GM19468 (cell line): ENCODE measurements around the gene LRRC8B.

ENCODE experiments used
- ATAC-seq: cut with Tn5 transposase; IDR thresholded peaks from one replicate; pipeline ENCODE4 v1.9.1; 2021; ENCODE audit warnings: mild to moderate bottlenecking, moderate library complexity, moderate number of reproducible peaks; ENCODE audit not compliant: unreplicated experiment; ENCODE audit errors: extremely low read depth

The LRRC8B gene

GRCh38 chr1:89546082-89546889 is 21.7 kb downstream of the LRRC8B start:
- ATAC-seq, result no peak

GRCh38 chr1:89546934-89547562 is 22.4 kb downstream of the LRRC8B start:
- ATAC-seq, result no peak

DNA sequence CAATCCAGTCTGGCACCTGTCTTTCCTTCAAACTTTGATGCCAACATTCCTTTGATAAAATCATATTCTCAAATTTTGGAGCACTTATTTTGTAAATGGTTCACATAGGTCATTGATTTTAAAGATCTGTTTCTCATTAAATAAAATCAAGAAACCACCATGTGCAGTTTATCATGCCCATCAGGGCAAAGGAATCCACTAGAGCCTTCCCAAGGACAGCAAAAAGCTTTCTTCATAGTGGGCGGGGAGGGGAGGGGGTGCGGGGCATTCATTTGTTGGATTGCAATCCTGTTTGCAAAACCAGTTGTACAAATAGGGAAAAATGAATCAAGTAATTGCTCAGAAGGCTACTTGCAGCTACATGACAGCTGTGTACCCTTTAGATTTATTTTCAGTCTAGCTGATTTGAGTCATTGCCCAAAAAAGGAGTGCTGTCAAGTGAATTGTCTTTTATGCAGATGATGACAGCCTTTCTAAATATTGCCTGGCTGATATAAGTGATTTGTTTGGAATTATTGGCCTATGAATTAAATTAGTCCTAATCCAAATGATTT is 23.0 kb downstream of the LRRC8B start:
- no peak for ATAC-seq

DNA sequence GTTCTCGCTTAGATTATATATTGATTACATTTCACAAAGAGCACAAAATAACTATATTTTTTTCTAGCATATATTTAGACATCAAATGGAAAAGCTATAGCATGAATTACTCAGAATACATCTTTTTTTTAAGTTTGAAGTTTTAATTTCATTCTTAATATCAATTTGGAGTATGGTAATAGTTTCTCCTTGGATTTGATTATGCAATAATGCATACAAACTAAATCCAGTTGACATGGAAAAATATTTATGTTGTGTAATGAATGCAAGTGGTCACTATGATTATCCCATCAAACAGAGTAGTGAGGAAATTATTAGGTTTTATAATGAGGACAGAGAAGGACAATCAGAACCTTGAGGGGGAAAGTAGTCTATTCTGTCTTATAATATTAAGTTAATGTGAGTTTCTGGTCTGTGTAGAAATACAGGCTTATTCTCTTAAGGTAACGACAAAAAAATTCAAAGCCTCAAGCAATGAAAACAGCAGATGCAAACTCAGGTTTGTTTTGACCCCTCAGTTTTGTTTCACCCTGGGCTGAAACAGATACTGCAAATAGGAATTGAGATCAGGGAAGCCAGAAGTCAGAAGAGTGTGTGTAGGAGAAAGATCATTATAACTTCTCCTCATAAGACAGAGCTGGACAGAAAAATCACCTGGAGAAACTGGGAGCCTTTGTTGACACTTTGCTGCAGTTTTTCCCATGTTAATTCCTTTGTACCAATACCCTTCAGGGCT is 23.7 kb downstream of the LRRC8B start:
- ATAC-seq, result no peak

DNA sequence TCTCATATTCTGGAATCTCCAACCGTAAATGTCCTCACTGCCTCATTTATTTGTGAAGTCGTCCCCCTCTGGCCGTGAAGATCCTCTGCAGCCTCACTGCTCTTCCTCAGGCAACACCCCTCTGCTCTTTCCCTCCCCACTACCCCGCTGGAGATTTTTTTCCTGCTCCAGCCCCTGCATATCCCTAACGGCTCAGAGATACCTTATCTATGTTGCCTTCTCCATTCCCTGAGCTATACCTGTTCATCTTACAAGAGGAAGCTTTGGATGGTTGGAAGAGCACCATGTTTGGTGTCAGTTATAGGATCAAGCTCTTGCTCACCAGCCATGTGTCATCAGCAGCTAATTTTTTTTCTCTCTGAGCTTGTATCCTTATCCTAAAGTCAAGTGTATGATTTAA is 26.4 kb downstream of the LRRC8B start:
- ATAC-seq, result no peak

- peak; percentile 55 for ATAC-seq
Measured at GRCh38 chr1:89552471-89553081, 27.9 kb downstream of the LRRC8B start.

GRCh38 chr1:89553157-89553556 is 28.5 kb downstream of the LRRC8B start:
- no peak for ATAC-seq

DNA sequence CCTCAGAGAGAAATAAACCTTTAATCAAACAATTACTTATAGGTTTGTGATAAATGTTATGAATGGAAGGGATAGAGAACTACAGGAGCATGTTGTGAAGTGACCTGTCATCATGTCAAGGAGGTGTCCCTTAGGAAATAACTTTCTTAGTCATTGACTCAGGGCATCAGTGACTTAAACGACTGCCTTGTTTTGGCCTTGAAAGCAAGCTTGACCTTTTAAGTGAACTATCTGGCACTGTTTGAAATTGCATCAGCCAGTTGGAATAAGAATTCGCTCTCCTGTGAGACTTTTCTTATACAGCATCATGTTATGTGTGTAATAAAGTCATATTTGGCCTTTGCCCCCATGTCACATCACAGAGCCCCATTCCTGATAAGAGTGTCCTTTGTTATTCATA is 30.9 kb downstream of the LRRC8B start:
- ATAC-seq, result no peak

DNA sequence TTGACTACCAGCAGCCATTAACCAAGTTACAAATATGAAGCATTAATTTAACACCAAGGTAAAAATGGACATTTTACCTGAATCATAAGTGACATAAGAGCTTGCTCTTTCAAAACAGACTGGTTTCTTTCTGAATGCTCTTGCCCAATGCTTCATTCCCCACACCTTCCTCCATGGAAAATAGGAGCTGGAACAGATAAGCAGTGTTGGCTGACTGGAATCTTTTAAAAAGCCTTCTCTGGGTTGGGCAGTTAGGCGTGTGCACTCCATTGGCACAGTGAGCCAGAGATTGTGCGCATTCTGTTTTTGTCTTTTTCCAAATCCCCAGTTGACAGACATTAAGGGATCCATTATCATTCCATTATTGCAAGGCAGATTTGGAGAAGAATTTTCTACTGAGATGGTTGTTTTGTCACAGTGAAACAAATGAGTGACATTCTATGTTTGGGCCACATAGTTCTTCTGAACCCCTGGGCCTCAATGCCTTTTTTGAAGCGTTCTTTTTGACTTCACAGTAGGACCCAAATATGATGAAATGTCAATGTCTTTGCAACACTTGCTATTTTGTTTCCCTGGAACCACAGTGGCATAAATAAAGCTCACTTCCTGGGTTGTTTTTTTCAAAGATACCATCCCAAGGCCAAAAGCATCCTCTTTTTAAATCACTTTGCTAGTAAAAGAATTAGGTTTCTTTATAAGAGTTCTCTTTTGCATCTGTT is 32.3 kb downstream of the LRRC8B start:
- ATAC-seq, result no peak

GRCh38 chr1:89557445-89557825 is 32.8 kb downstream of the LRRC8B start:
- no peak for ATAC-seq

GRCh38 chr1:89557956-89558355 is 33.3 kb downstream of the LRRC8B start:
- no peak for ATAC-seq

- ATAC-seq, result no peak
Measured at GRCh38 chr1:89563957-89564604, 39.5 kb downstream of the LRRC8B start.

DNA sequence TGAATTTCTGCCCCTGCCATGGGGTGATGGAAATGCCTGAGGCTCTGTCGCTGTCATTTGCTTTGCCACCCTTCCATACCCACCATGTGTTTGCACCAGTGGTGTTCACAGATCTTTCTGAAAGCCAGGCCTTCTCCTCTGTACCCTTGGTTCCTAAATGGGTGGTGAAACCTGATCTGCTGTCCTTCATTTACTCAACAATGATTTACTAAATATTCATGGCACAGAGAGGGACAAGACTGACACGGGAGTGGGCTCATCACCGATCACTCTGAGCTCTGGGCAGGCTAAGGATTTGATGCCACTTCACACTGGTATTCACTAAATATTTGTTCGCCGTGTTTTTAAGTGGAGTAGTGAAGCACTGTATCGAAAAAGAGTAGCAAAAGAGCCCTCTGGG is 40.9 kb downstream of the LRRC8B start:
- no peak for ATAC-seq

GRCh38 chr1:89566761-89567174 is 42.1 kb downstream of the LRRC8B start:
- no peak for ATAC-seq

DNA sequence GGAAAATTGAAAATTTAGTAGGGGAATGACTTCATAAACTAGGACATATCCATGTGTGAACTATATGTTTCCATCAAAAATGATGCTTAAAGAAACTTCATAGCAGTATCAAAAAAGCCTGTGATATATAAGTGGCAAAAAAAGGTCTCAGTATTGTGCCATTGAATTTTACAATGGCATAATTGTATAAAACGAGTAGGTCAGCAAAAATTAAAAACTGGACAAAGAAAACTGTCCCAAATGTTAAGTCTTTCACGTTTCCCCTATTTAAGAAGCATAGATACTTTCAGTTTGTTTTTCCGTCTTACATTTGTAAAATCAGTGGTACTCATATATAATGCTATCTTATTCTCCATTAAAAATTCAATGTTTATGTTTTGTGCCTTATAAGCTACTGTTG is 43.2 kb downstream of the LRRC8B start:
- no peak for ATAC-seq

DNA sequence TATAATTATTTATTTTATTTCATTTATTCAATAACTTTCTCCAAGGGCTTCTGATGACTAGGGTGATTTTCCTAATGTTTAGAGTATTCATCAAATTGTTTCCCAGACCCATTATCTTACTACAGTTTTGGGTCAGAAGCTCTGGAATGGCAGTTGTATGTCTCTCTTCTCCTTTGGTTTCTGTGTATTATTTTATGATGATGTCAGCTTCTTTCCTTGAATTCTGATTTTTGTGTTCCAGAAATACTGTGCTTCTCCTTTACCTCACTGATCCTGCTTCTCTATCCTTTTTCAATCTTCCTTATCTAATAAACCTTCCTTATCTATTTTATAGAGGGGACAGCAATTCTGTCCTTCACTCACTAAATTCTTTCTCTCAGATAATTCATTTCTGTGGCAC is 48.8 kb downstream of the LRRC8B start:
- ATAC-seq, result no peak

GRCh38 chr1:89574621-89575020 is 50.0 kb downstream of the LRRC8B start:
- ATAC-seq, result no peak

DNA sequence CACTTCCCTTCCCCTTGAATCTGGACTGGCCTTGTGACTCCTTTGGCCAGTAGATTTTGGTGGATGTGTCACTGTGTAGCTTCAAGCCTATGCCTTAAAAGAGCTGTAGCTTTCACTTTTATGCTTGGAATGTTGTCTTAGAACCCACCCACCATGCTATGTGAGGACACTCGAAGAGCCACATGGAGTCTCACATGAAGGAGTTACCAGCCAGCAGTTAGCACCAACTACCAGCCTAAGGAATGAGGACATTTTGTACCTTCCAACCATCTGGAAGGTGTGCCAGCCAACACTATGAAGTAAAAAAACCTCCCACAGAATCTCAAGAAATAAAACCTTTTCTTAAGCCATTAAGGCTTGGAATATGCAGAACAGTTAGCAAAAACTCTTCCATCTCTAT is 50.6 kb downstream of the LRRC8B start:
- ATAC-seq, result no peak

DNA sequence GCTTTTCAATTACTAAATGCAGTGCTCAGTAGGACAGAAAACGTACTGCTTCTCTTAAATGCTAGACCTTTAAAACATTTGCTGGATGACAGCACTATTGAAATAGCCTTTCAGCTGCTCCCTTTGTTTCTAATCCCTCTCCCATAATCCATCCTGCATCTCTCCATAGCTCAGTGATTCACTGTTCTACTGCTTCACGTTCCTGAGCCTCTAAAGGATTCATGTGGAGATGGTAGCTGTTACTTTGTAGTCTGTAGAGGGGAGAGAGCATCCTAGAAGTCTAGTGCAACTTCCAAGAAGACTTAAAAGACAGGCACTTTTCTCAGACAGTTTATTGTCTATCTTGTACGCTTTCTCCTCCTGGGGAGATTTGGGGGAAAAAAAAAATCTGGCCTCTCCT is 51.4 kb downstream of the LRRC8B start:
- ATAC-seq, result no peak
